Upper lobe of left lung (tissue), 6 donors: ENCODE data around the gene BBLN. TPM values are rescaled to one million over a fixed set of nuclear protein-coding genes. Genes with fewer than 3 reads are reported as not detected.
"Not testable (repeated sequence)": the region's sequence is repeated elsewhere in the genome, so short reads cannot be mapped to it uniquely, and the experiment has no call there.

Experiments used
- ATAC-seq, 2 donors: fragments of 200-7000 bp; cut with Tn5 transposase; one replicate each; pipeline ENCODE4 v1.9.1; 2022; ENCODE audit warnings: mild to moderate bottlenecking in 2 of 2, moderate library complexity in 2 of 2; ENCODE audit not compliant: low FRiP score in 2 of 2
- DNase-seq, 2 donors: peaks; one replicate each; pipeline ENCODE4 v3.0.0-alpha.2; 2019 to 2020
- H3K27ac ChIP-seq, 4 donors: fragments of 200-600 bp; sonication (generic); one replicate each; pipeline ENCODE4 v1.5.1; 2016 to 2019
- H3K27me3 ChIP-seq, 4 donors: fragments of 200-600 bp; sonication (generic); one replicate each; pipeline ENCODE4 v1.5.1; 2017 to 2019
- H3K36me3 ChIP-seq, 4 donors: fragments of 200-600 bp; sonication (generic); one replicate each; pipeline ENCODE4 v1.5.1; 2016 to 2019
- H3K4me1 ChIP-seq, 4 donors: fragments of 200-600 bp; sonication (generic); one replicate each; pipeline ENCODE4 v1.5.1; 2018 to 2019
- H3K4me3 ChIP-seq, 4 donors: fragments of 200-600 bp; sonication (generic); one replicate each; pipeline ENCODE4 v1.5.1; 2017 to 2019; ENCODE audit warnings: mild to moderate bottlenecking in 2 of 4, moderate library complexity in 1 of 4
- H3K9me3 ChIP-seq, 4 donors: fragments of 200-600 bp; sonication (generic); one replicate each; pipeline ENCODE4 v1.5.1; 2018 to 2019
- EP300 ChIP-seq, 4 donors: sonication (generic); formaldehyde crosslinking; IDR thresholded peaks; one replicate each; pipeline ENCODE4 v1.5.1; 2017; ENCODE audit warnings: antibody characterized with exemption in 4 of 4, control low read depth in 2 of 4
- POLR2A ChIP-seq, 4 donors: fragments of 450-650 bp; IDR thresholded peaks; one replicate each; pipeline ENCODE4 v1.5.1; 2016 to 2017; ENCODE audit warnings: antibody characterized with exemption in 4 of 4, mild to moderate bottlenecking in 2 of 4
- POLR2AphosphoS5 ChIP-seq, 2 donors: sonication (generic); formaldehyde crosslinking; IDR thresholded peaks; one replicate each; pipeline ENCODE4 v1.5.1; 2017; ENCODE audit warnings: antibody characterized with exemption in 2 of 2
- whole genome bisulfite sequencing, 2 donors: methylation state at CpG; one replicate each; pipeline ENCODE4 v1.1.5; 2017 to 2018; 5-methylcytosine and 5-hydroxymethylcytosine counted together
- total RNA-seq, 6 donors: library from RNA; depleted of rRNA in 4 of 6; stranded (reverse); fragments of >200 nt in 4 of 6; gene quantifications; one replicate each; pipeline versions ENCODE4 v1.1.0 to v1.2.1, GENCODE V29; 2016 to 2021
- TF ChIP-seq, protein P1 (sequence below), 6 experiments: fragments of 450-650 bp in 4 of 6; fragments of 200-600 bp in 2 of 6; sonication (generic) in 2 of 6; IDR thresholded peaks; one replicate each; pipeline ENCODE4 v1.5.1; 2016 to 2019; ENCODE audit warnings: antibody characterized with exemption in 6 of 6
- donor health status: DM: no; HTN: no; CAD: no; lungs with moderate emphysema.
- donor health status: DM: no; HTN: yes; CAD: no; lungs with severe emphysema.

The BBLN gene
- total RNA-seq, 6 donors from 2014 or later: 62.4 to 204 (median 102) TPM

DNA sequence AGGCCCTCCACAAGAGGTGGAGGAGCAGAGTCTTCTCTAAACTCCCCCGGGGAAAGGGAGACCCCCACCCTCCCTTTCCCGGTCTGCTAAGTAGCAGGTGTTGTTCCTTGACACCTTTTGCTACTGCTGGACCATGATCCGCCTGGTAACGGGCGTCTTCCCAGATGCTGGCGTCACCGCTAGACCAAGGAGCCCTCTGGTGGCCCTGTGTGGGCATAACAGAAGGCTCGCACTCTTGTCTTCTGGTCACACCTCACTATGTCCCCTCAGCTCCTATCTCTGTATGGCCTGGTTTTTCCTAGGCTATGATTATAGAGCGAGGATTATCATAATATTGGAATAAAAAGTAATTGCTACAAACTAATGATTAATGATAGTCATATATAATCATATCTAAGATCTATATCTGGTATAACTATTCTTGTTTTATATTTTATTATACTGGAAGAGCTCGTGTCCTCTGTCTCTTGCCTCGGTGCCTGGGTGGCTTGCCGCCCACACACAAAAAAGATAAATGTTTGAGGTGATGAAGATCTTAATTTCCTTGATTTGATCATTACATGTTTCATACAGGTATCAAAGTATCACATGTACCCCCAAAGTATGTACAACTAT lies 30.0 kb upstream of the BBLN start:
- H3K9me3 ChIP-seq, ATAC-seq, H3K27ac ChIP-seq, H3K27me3 ChIP-seq, H3K4me3 ChIP-seq, H3K36me3 ChIP-seq: not testable (repeated sequence)
- peaks cover 20 to 34% (median 27%) of the 10 kb centered on the region in 4 donors for H3K4me1 ChIP-seq
- DNase-seq: peak in 1 of 2 donors; percentile 72
- 33 to 58% methylated on average over 5 to 11 of the region's 12 CpGs for WGBS, 2 donors
- TF ChIP-seq, protein P1, sequence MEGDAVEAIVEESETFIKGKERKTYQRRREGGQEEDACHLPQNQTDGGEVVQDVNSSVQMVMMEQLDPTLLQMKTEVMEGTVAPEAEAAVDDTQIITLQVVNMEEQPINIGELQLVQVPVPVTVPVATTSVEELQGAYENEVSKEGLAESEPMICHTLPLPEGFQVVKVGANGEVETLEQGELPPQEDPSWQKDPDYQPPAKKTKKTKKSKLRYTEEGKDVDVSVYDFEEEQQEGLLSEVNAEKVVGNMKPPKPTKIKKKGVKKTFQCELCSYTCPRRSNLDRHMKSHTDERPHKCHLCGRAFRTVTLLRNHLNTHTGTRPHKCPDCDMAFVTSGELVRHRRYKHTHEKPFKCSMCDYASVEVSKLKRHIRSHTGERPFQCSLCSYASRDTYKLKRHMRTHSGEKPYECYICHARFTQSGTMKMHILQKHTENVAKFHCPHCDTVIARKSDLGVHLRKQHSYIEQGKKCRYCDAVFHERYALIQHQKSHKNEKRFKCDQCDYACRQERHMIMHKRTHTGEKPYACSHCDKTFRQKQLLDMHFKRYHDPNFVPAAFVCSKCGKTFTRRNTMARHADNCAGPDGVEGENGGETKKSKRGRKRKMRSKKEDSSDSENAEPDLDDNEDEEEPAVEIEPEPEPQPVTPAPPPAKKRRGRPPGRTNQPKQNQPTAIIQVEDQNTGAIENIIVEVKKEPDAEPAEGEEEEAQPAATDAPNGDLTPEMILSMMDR (IDR thresholded peaks at IDR 0.05): peak in 3 of 6 experiments; percentile 19 to 53 (median 49)

DNA sequence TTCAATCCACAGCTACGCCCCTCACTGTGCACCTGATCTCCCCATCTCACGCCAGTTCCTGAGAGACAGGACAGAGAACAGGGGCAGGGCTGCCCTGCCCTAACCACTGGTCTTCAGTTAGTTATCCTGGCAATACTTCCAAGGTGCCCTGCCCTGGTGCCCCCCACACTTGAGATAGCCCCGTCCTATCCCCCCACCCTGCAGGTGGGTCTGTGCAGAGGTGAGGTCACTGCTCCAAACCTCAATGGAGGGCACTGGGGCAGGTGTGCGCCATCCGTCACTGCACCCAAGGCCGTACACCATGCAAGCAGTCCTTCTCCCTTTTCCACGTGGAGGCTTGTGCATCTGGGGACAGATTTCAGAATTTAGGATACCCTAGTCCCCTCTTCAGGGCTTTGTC lies 29.4 kb upstream of the BBLN start:
- DNase-seq, H3K4me3 ChIP-seq, H3K9me3 ChIP-seq, H3K36me3 ChIP-seq, H3K27ac ChIP-seq, H3K27me3 ChIP-seq, ATAC-seq: not testable (repeated sequence)
- peaks cover 19 to 29% (median 22%) of the 10 kb centered on the region in 4 donors for H3K4me1 ChIP-seq
- 64 to 65% methylated on average over 7 of the region's 7 CpGs for WGBS, 2 donors

DNA sequence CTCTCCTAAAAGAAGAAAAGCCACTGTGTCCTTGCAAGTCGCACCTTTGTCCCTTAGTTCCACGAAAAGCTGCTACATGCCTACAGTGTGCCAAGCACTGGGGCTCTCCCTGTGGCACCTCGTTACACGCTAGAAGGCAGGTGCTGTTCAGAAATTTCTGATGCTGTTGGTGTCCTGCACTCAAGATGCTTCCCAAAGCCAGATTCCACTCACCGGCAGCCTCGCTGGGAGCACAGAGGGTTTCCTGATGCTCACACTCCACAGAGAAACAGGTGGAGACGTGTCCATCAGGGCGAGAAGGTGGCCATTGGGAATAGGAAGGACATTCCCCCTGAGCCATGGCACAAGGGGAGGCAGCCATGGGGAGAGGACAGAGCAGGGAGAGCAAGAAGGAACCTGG lies 28.7 kb upstream of the BBLN start:
- not testable (repeated sequence) for ATAC-seq, H3K27me3 ChIP-seq, H3K4me3 ChIP-seq, H3K36me3 ChIP-seq, H3K27ac ChIP-seq, DNase-seq, H3K9me3 ChIP-seq
- peaks cover 12 to 22% (median 15%) of the 10 kb centered on the region in 4 donors for H3K4me1 ChIP-seq
- WGBS, 2 donors: 89 to 98% methylated on average over 8 of the region's 8 CpGs

DNA sequence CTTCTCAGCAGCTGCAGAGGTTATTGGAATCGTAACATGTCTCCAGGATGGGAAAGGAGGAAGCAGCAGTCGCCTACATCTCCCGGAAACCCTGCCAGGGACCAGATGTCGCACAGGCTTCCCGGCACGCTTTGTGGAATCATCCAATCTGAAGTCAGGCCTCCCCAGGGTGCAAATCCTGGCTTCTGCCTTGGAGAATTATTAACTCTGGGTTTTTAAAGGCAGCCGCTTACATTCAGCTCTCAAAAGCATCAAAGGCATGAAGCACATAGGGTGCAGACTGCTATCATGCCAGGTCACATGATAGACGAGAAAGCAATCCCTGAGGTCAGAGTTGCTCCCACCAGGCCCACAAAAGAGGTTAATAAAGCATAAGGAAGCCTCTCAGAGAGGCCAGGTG lies 27.9 kb upstream of the BBLN start:
- WGBS, 2 donors: 17 to 43% methylated on average over 1 to 8 of the region's 8 CpGs
- not testable (repeated sequence) for DNase-seq, ATAC-seq, H3K27me3 ChIP-seq, H3K36me3 ChIP-seq, H3K9me3 ChIP-seq, H3K4me3 ChIP-seq, H3K27ac ChIP-seq
- H3K4me1 ChIP-seq: peaks cover 6 to 14% (median 9%) of the 10 kb centered on the region in 4 donors

DNA sequence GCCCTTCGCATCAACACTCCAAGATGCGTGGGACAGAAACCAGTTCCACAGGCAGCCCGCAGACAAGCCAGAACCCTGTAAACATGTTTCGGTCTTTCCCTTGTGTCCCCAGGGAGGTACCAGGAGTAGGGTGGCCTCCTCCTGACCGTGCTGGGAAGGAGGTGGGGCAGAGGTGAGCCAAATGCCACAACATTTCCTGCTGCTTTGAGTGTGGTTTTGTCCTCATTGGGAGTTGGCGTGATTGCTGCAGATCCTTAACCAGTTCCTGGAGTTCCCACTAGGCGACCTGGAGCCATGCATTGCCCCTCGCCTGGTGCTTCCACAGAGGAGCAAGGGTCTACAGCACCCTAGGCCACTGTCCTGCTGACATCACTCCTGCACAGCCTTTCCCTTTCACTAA lies 24.5 kb upstream of the BBLN start:
- not testable (repeated sequence) for H3K9me3 ChIP-seq, H3K4me1 ChIP-seq, H3K27me3 ChIP-seq, H3K36me3 ChIP-seq, H3K27ac ChIP-seq, ATAC-seq, DNase-seq, H3K4me3 ChIP-seq
- 83 to 95% methylated on average over 4 to 8 of the region's 8 CpGs for WGBS, 2 donors

DNA sequence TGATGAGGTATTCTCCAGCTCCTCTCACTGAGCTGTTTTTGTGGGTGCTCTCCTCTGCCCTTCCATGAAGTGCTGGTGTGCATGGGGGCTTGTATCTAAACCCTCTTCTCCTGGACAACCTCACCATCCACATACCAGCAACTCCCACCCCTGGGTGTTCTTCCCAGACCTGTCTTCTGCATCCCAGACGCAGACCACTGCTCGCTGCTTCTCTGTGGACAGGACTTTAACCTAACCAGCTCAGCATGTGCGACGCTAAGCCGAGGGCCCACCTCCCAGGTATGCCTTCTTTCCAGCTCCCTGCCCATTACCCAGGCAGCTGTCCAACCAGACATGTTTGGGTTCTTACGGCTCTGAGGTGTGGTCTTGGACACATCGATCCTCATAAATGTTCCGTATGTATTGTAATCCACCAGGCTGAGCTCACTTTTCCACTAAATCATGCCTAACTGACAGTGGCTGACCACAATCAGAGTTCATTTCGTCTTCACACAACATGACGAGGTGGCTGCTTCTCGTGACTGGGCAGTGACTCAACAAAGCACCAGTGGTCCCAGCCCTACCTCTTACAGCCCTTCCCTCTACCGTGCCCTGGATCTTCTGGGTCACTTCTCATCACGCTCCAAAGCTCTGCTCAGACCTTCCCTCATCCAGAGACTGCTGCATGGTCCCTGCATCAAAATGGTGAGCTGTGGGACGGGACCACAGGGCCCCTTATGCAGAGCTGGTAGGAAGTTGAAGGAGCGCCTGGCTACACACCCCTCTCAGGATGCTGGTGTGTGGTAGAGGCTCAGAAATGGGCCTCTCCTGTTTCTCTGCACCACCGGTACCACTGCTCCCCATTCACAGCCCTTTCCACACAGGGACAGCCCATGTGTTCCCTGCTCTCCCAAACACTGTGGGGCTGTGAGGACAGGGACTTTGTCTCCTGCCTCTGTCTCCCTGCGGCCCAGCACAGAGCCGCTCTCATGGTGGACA lies 23.0 kb upstream of the BBLN start:
- no peak for TF ChIP-seq EP300 (IDR thresholded peaks at IDR 0.05)
- TF ChIP-seq, protein P1 (IDR thresholded peaks at IDR 0.05): no peak
- no peak for TF ChIP-seq POLR2AphosphoS5 (IDR thresholded peaks at IDR 0.05)
- no peak for TF ChIP-seq POLR2A (IDR thresholded peaks at IDR 0.05)
- Histone ChIP-seq H3K9me3 (no peaks in the 10 kb centered on the region), H3K27ac (no peak overlapping the region), H3K27me3 (no peaks in the 10 kb centered on the region), H3K4me1 (peaks cover 0 to under 1% (median 0%) of the 10 kb centered on the region in 4 donors), H3K36me3 (no peaks in the 10 kb centered on the region), H3K4me3 (no peak overlapping the region)
- no peak for DNase-seq
- WGBS, 2 donors: 89 to 90% methylated on average over 17 to 18 of the region's 18 CpGs
- peak; percentile 24 to 28 for ATAC-seq
